NT2/D1 (cell line): ENCODE data around the gene DLX6.

ENCODE experiments used
- SUZ12 ChIP-seq: IDR thresholded peaks from 2 replicates; pipeline ENCODE4 v1.6.1; 2011; ENCODE audit not compliant: insufficient read length, insufficient read depth; ENCODE audit errors: extremely low read depth
- YY1 ChIP-seq: IDR thresholded peaks from 2 replicates; pipeline ENCODE4 v1.6.1; 2011; ENCODE audit not compliant: insufficient read length, insufficient read depth

DNA sequence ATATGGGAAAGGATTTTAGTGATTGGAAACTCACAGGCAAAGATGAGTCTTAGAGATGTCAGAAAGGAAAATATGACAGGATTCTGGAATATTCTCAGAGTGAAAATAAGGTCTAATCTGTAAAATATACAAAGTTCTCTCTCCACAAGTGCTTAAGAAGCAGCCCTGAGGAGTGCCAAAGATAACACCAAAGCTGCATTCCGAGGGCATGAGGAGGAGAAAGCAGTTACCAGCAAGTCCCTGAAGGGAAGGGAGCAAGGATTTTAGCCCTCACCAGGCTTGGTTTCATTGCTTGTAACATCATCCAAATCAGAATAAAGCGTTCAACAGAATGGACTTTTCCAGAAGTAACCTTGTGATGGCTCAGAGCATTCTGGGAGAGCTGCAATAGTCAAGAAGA, 31.4 kb upstream of the DLX6 start:
- no peak for TF ChIP-seq YY1
- TF ChIP-seq SUZ12, result no peak
